ENCODE measurements around the gene SORD.
"Not testable (repeated sequence)": the region's sequence is repeated elsewhere in the genome, so short reads cannot be mapped to it uniquely, and the experiment has no call there.

DNA sequence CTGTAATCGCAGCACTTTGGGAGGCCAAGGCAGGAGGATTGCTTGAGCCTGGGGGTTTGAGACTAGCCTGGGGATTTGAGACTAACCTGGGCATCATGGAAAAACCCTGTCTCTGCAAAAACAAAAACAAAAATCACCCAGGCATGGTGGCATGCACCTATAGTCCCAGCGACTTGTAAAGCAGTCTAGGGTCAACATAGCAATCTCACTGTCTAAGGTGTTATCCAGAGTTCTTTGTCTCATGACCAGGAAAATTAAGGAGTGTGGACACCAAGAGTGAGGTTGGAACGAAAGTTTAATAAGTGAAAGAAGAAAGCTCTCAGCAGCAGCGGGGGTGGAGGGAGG is 25.4 kb downstream of the SORD start:
- TF ChIP-seq, protein P1, sequence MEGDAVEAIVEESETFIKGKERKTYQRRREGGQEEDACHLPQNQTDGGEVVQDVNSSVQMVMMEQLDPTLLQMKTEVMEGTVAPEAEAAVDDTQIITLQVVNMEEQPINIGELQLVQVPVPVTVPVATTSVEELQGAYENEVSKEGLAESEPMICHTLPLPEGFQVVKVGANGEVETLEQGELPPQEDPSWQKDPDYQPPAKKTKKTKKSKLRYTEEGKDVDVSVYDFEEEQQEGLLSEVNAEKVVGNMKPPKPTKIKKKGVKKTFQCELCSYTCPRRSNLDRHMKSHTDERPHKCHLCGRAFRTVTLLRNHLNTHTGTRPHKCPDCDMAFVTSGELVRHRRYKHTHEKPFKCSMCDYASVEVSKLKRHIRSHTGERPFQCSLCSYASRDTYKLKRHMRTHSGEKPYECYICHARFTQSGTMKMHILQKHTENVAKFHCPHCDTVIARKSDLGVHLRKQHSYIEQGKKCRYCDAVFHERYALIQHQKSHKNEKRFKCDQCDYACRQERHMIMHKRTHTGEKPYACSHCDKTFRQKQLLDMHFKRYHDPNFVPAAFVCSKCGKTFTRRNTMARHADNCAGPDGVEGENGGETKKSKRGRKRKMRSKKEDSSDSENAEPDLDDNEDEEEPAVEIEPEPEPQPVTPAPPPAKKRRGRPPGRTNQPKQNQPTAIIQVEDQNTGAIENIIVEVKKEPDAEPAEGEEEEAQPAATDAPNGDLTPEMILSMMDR (IDR thresholded peaks at IDR 0.05; ENCODE audit: low read depth, low read length), result not testable (repeated sequence)
- TF ChIP-seq EZH2phosphoT487 (IDR thresholded peaks at IDR 0.05; ENCODE audit: low read depth), result not testable (repeated sequence)
